ENCODE results near the gene XXYLT1.
A peak's percentile ranks its signal among the peaks of the same experiment; 100 is the strongest.
"Not testable (repeated sequence)": the region's sequence is repeated elsewhere in the genome, so short reads cannot be mapped to it uniquely, and the experiment has no call there.

XXYLT1 gene

GRCh38 chr3:195224156-195224979 is 46.6 kb downstream of the XXYLT1 start:
- DNase-seq: no peak

GRCh38 chr3:195221876-195222617 is 48.9 kb downstream of the XXYLT1 start:
- DNase-seq: no peak

GRCh38 chr3:195221015-195221853 is 49.7 kb downstream of the XXYLT1 start:
- peak; percentile 82 for DNase-seq

GRCh38 chr3:195219351-195220230 is 51.4 kb downstream of the XXYLT1 start:
- DNase-seq: no peak

GRCh38 chr3:195218331-195218730 is 52.6 kb downstream of the XXYLT1 start:
- DNase-seq: not testable (repeated sequence)

GRCh38 chr3:195215576-195215975 is 55.4 kb downstream of the XXYLT1 start:
- DNase-seq: not testable (repeated sequence)

- DNase-seq: no peak
Measured at GRCh38 chr3:195214381-195214780, 56.6 kb downstream of the XXYLT1 start.

GRCh38 chr3:195213639-195214315 is 57.2 kb downstream of the XXYLT1 start:
- DNase-seq: no peak

- DNase-seq: no peak
Measured at GRCh38 chr3:195212749-195213375, 58.1 kb downstream of the XXYLT1 start.

- no peak for DNase-seq
Measured at GRCh38 chr3:195212033-195212748, 58.8 kb downstream of the XXYLT1 start.

- DNase-seq: no peak
Measured at GRCh38 chr3:195210266-195210973, 60.5 kb downstream of the XXYLT1 start.

GRCh38 chr3:195209847-195210265 is 61.1 kb downstream of the XXYLT1 start:
- DNase-seq: no peak

GRCh38 chr3:195209083-195209846 is 61.7 kb downstream of the XXYLT1 start:
- DNase-seq: no peak

GRCh38 chr3:195208631-195209030 is 62.3 kb downstream of the XXYLT1 start:
- DNase-seq: no peak

- no peak for DNase-seq
Measured at GRCh38 chr3:195208183-195208582, 62.8 kb downstream of the XXYLT1 start.

GRCh38 chr3:195207731-195208130 is 63.2 kb downstream of the XXYLT1 start:
- no peak for DNase-seq

GRCh38 chr3:195207056-195207455 is 63.9 kb downstream of the XXYLT1 start:
- DNase-seq: no peak

GRCh38 chr3:195204360-195205163 is 66.4 kb downstream of the XXYLT1 start:
- peak; percentile 66 for DNase-seq

Measured in MV-4-11 (cell line).